GM12891 (cell line): ENCODE data around the gene TSC22D2.

Source experiments
- POLR2A ChIP-seq: IDR thresholded peaks from 2 replicates; pipeline ENCODE4 v1.6.1; 2011; ENCODE audit warnings: low read depth, low read length, control low read depth
- POLR2AphosphoS5 ChIP-seq: IDR thresholded peaks from 2 replicates; pipeline ENCODE4 v1.6.1; 2011; ENCODE audit warnings: low read depth, low read length, control low read depth

DNA sequence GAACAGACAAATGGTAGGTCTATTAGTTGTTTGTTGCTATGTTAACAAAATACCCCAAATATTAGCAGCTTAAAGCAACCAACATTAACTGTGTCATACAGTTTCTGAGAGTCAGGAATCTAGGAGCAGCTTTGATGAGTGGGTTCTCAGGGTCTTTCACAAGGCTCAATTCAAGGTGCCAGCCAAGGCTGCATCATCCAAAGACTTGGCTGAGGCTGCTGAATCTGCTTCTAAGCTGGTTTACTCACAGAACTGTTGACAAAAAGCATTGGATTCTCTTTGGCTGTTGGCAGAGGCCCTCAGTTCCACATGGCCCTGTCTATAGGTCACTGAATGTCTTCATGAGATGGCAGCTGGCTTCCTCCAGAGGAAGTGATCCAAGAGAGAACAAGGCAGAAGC is 40.3 kb upstream of the TSC22D2 start:
- TF ChIP-seq POLR2AphosphoS5, result no peak
- TF ChIP-seq POLR2A, result no peak
